NCI-H1930 (cell line): ENCODE data around the gene SEMA5A.

ENCODE experiments used
- DNase-seq, 2 experiments: peaks; one replicate each; lab custom pipeline; 2025; lab: John Stamatoyannopoulos, UW

Gene SEMA5A

DNA sequence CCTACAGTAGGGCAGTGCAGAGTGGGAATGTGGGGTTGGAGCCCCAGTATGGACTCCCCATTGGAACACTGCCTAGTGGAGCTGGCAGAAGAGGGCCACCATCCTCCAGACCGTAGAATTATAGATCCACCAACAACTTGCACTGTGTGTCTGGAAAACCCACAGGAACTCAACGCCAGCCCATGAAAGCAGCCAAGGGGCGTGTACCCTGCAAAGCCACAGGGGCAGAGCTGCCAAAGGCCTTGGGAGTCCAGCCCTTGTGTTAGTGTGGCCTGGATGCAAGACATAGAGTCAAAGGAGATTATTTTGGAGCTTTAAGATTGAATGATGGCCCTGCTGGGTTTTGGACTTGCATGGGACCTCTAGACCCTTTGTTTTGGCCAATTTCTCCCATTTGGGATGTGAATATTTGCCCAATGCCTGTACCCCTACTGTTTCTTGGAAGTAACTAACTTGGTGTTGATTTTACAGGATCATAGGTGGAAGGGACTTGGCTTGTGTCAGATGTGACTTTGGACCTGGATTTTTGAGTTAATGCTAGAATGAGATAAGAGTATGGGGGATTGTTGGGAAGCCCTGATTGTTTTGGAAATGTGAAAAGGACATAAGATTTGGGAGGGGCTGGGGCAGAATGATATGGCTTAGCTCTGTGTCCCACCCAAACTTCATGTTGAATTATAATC lies 266.8 kb downstream of the SEMA5A start:
- no peak for DNase-seq

DNA sequence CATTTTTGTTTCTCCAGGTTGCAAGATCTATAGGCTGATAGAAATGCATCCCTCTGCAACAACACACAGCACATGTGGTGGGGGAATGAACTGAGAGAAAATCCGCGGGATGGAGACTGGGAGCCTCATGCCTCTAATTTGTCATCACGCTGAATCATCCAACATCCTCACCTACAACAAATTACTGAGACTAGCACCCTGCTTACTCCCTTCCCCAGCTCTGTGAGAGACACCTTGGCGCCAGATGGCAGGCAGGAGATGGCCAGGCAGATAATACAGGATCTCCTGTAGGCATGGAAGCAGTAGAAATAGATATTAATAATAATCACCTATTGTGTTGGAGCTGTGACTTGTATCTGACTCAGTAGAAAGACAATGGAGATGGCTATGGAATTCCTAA lies 276.9 kb downstream of the SEMA5A start:
- no peak for DNase-seq

DNA sequence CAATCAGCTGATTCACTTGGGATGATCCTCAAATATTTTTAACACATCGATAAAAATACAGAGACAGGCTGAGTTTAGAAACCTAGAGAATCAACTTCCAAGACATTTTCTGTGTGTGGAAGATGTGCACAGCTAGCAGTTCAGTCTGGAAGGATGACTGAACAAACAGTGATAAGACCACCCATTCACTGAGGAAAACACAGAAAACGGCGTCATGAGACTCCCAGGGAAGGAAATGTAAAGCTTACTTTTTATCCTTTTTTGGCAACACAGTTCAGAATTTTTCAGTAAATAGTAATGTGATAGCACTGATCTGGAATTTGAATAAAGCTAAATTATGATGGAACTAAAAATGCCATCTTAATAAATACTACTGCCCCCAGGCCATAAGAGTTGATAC lies 277.6 kb downstream of the SEMA5A start:
- no peak for DNase-seq

DNA sequence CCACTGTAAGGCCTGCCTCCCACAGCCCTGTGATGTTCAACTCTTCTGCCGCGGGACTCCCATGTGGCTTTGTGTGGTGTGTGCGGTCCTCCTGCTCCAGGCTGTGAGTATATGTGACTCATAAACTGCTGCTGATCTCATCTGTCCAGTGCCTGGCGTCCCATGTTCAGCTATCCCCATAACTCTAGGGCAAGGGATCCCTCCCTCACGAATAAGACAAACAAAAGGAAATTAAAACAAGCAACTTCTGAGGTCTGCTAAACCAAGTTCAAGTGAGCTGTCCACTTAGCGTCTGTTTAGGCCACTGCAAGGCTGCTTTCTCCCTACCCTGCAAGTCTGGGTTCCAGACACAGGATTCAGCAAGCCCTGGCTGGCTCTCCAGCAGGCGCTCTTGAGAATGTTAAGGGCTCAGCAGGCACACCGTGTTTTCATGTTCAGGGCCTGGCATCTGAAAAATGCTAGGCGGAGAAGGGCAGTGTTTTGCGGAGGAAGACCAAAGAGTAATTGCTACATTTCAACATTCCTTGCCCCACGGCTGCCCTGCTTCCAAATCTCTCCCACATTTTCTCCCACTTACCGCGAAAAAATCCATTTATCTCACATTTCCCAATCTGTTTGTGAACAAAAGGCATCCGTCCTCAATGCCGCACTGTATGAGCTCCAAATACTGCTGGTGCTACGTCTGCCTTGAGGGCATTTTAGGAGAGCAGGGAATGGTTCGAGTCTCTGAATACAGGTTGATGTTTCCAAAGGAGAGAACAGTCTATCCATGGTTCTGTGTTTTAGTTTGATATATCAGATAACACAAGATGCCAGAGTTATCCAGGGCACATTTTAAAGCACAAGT lies 280.2 kb downstream of the SEMA5A start:
- DNase-seq = no peak

DNA sequence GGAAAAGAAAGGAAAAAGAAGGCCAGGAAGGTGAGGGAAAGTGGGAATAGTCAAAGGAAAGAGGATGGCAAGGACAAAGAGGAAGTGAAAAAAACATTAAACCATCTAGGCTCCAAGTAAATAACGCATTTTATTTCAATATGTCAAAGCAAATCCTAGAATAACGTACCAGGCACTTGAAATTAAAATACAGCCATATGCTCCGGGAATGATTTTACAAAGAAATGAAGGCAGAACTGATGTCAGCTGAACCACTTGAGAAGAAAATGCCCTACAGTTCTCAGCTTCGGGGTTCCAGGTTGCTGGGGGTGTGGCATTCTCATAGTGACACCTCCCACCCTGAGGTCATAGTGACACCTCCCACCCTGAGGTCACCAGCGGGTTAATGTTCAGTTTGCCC lies 281.6 kb downstream of the SEMA5A start:
- no peak for DNase-seq

DNA sequence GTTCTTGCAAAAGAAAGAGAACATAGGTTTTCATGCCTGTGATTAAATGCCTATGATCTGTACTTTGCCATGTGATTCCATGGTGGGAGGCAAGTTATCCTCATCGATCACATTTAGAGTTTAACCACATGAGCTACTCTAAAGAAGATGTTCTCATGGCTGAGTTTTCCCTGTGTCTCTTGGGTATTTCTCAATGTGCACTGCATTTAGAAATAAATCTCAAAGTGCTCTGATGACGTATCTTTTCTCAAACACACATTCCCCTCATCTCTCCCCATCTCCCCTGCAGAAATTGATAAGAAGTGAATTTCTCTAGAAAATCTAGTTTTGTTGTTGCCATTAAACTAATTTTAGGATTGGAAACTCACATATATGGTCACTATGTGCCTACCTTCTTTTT lies 282.2 kb downstream of the SEMA5A start:
- DNase-seq = no peak

DNA sequence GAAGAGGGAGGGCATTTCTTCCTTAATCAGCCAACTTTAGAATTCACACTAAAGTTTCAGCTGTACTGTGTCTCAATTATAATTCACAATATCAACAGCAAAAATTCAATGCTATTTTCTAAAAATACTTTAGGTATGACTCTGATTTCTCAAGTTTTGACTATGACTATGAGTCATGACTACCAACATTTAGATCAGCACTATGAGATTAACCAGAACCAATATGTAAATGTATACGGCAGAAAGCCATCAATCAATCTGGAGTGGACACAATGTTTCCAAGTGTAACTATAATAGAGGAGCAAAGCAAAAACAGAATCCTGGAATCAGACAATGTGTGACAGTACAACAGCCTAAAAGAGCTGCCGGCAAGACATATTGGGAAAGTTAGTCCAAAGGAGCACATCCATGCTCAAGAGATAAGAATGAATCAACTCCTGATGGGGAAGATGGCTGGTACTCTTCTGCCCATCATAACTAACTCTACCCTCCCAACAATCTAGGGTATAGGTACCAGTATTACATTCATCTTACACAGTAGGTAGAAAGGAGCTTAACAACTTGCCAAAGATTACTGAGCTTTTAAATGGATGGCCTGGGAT lies 294.4 kb downstream of the SEMA5A start:
- DNase-seq = no peak

DNA sequence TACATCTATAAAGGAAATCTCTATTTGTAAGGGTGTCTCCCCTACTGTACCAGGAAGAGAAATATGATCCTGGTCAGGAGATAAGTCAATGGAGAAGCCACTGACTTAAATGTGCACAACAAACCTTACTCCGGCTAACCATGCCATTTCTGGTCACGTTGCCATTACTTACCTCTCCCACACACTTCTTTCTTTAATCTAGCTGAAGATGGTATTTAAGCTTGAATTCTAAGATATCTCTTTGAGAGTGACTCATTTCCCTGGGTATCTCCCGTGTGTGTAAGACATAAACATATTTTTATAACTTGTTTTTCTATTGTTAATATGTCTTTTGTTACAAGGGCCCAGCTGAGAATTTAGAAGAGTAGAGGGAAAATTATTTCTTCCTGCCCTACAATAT lies 296.6 kb downstream of the SEMA5A start:
- DNase-seq = no peak

DNA sequence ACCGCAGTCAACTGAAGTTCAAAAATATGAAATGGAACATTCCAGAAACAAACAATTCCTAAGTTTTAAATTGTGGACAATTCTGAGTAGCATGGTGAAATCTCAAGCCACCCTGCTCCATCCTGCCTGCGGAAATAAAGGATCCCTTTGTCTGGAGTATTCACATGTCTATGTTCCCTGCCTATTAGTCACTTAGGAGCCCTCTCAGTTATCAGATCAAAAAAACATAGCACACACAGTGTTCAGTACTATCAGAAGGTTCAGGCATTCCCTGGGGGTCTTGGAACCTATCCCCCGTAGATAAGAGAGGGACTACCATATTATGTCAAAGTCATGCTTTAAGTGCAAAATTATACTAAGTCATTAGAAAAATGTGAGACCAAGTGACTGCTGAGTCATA lies 300.8 kb downstream of the SEMA5A start:
- no peak for DNase-seq

DNA sequence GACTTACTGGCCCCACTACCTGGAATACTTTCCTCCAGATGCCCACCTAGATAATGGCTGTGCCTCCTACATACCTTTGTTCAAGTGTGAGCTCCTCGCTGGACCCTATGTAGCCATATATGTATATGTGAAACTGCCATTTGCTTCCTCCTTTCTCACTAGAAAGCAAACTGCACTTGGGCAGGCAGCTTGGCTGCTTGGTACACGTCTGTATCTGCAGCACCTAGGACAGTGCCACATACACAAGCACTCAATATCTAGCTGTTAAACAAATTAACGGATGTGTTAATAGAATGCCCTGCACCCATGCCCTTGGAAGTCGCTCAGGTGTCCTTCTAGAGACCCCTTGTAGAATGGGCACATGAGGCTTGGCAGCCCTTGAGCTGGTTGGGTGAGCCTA lies 301.5 kb downstream of the SEMA5A start:
- DNase-seq = no peak

DNA sequence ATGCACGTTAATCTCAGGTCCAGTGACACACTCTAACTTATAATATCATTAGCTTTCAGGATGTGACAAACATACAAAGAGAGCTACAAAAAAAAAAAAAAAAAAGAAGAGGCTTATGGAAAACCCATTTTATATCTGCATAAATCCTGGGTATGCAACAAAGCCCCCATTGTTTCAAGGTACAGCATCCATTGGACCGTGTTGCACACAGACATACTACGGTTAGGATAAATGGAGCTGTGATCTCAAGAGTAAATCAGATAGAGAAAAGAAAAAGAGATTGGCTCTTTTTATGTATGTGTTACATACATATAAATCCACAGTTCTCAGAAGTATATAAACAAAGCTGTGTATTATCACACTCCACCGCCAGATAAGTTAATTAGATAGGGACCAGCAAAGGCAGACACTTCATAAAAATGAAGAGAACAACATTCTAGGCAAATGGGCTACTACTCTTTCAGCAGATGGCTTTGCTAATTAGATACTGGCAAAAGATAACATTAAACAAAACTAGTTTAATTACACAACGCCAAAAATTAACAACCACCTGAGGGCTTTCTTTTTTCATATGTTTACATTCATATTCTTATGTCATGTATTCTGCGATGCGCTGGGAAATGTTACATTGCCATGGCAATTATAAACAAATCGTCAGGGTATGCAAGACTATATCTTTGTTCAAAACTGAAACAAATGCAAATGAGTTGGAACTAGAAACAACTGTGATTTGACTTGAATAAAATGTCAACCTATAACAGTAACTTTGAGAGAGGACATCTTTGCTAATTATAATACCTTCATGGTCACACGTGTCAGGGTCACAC lies 304.2 kb downstream of the SEMA5A start:
- no peak for DNase-seq

DNA sequence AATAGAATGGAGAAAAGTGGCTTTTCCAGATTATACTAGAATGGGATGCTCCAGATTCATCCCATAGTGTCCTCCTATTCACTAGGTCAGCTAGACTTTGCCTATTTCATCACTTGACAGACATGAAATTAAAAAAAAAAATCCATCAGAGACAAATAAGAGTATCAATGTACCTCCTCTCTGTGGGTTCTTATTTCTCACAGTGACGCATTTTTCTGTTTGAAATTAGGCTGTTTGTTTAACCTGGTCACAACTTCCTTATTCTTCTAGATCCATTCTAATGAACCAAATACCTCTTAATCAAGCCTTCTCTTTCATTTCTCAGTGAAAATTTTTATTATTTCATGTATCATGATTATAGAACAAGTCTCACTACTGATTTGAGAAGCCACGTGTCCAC lies 305.4 kb downstream of the SEMA5A start:
- no peak for DNase-seq

DNA sequence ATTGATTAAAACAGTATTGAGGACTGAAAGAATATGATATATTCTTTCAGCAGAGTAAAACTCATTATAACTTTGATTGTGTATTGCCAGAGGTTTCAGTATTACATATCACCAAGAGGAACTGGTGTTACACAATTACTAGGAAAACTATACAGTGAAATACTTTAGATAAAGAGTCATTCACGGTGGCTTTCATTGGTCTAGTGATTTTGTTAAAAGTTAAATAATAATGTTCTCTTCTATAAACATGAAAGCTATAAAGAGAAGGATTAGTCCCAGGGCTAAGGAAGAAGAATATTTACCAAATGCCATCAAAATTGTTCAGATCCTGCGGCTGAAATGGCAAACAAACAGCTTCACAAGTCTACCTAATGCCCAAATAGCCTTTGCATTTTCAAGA lies 306.2 kb downstream of the SEMA5A start:
- DNase-seq = no peak

DNA sequence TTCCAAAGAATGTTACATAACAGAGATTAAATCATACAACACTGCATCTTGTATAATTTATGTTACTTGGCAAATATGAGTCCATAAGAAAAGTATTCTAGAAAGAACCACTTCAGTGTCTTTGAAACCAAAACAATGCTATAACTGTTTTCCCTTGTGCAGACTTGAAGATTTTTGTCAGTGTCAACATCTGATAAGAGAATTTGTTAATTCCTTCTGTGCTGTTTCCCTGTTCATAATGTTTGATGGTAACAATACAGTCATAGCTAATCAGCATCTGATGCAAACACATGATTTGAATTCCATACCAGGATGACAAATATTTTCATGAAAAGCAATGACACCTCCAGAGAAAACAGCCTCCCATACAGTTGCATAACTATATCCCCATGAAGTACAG lies 306.8 kb downstream of the SEMA5A start:
- no peak for DNase-seq

DNA sequence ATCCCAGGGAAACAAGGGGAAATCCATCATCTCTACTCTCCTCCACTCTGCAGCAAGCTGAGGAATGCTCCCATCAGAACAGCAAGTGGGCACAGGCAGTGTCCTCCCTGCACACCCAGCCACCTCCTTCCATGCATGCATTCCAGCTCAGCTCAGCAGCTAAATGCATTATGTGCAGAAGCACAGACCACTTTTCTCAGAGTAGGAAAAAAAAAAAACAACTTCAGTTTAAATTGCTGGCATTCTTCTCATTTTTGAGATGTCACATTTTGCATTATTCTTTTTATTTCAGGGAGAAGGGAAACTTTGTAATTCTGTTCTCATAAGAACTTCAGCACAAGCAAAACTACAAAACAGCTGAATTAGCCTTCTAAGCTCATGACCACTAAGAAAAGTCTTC lies 312.2 kb downstream of the SEMA5A start:
- no peak for DNase-seq

DNA sequence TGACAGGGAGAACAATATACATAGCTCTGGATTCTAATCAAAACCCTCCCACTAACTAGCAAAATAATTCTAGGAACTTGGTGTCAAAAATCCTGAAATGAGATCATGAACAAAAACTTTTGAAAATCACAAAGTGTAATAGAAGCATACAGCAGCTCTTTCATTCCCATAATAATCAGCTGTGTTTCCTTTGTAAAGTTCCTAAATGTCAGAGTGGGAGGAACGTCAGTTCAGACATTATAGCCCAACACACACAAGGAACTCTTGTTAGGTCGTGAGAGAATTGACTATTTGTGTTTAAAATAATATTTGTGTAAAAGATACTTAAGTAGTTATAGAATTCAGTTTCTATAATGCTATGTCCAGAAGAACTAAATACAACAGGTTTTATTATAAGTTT lies 312.8 kb downstream of the SEMA5A start:
- no peak for DNase-seq

DNA sequence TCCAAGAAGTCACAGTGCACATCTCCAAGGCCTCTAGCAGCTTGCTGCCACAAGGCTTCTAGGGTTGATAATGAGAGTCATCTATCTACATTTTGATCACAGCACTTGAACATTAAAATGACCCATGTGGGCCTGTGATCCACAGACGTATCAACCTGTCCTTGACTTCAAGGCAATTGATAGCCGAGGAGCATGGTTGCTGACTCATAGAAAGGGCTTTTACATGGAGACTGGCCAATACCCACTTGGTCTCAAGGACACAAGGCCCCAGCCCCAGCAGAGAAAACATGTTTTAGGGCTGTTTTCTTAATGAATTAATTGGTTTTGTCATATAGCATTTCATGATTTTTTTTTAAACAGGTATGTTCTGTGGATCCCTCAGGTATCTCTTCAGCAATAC lies 314.0 kb downstream of the SEMA5A start:
- no peak for DNase-seq

DNA sequence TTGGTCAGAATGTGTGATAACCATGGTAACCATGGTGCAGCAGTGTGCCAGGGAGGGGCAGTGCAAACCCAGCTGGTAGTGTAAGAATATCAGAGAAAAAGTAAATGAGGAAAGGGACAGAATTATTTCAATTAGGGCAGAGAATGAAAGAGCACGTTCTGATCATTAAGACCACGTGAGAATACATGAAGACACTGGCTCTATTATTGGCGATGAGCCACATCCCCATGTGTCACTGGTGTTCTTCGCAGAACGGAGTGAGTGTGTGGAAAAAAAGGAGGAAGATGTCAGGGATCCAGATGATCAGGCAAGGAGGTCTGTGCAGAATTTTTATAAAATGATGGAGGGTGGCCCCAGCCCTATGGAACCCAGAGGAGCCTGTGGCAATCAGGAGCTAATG lies 315.5 kb downstream of the SEMA5A start:
- DNase-seq = no peak

DNA sequence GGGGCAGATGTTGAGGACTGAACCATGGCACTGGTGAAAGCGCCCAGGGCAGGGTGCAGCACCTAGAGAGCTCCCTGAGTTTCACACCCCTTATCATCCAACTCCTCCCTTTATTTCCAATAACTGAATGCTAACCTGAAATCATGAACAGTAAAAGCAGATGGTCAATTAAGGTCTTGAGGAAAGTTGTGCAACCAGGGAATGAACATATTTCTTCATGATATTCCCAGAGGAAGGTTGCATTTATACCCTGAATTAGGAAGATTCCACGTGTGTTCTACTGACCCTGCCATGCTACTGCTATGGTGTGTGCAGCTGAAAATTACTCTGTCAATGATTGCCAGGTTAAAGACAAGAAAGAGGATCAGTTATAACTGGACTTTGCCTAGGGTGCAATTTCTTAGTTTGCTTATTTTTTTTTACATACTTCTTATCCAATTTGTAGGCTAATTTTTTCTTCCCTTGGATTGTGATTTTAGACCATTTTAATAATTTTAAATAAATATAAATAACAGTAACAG lies 319.8 kb downstream of the SEMA5A start:
- DNase-seq = no peak

DNA sequence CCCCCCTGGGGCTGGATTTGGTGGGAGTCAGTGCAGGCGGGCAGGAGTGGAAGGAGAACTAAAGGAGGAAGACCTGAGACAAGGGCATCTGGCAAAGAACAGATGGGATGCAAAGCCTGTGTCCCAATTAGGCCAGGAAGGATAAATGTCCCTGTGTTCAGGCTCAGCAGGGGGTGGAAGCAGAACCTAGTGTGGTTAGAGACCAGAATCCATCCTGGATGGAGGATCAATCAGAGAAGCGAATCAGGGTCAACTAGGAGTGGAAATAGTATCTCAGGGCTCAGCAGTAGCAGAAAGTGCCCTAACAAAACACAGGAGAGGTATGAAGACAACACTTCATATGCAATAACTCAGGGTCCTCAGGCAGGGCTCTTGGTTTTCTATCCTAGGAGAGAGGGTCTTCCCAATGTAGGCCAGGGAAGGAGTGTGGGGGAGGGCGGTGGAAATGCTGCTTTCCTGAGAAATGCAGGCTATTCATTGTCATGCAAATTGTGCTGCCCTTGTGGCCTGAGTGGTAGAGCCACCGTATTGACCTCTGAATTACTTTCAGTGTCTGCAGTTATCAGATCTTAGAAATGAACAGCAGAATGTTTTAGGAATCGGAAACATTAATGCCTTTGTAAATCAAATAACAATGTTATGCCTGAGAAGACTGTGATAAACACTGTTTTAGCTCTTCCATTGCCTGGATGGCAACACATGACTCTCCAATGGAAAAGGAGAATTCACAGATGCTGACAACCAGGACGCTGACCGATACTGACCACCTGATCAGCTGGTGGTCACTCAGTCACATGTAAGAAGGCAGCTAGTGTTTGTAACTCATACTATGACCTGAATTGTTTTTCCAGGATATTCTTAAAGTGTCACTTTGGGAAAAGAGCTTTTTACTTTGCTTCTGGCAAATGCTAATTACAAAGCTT lies 323.6 kb downstream of the SEMA5A start:
- no peak for DNase-seq

DNA sequence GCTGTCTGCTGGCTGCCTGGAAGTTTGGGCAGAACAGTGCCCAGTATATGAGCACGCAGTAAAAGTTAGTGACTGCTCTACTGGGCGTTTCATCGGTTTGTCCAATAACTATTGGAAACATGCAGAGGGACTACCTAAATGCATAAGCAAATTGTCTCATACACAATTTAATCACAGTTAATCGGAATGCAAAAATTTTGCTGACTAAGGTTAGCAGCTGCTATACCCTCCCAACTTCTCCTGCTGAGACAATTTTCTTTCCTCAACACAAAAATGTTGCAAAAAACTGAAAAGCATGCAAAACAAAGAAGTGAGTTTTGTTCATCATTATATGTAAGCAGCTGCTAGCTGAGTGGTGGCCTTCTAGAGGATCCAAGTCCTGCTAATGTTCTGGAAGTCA lies 327.5 kb downstream of the SEMA5A start:
- no peak for DNase-seq
